ENCODE measurements around the gene CHP1.
"Not testable (repeated sequence)": the region's sequence is repeated elsewhere in the genome, so short reads cannot be mapped to it uniquely, and the experiment has no call there.

Gene CHP1

DNA sequence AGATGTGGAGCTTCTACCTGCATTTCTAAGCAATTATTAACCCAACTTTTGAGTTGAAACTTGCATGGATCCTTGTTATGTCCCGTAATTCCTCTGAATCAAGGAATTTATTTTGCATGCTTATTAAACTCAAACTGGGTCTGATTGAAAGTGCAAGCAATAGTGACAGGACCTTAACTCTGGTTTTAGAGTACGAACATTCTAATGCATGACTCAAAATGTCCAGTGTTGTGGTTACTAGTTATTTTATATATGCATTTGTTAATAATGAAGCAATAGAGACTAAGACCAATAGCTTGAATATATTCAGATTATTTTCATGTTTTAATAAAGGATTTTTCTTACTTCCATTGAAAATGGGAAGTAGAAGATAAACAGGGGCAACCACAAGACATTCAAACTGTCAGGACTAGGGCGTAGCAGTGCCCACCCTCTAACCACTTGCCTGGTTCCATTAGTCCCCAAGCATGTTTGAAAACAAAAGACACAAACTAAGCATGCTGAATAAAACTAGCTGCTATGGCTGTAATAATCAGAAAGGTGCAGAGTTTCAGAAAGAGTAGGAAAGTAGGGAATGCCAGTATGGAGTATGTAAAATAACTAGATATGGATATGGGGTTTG is 73.2 kb downstream of the CHP1 start:
- ChIA-PET CTCF (interaction anchor here (1.3 kb wide), 1 partner anchor 35 kb away, joined by 3 read pairs; no protein-coding TSS in a partner anchor), POLR2A (interaction anchor here (0.6 kb wide), 1 partner anchor 233 kb away, joined by 4 read pairs; no protein-coding TSS in a partner anchor)
- H3K4me3 ChIP-seq (ENCODE audit: low read depth, low read length), result no peak overlapping the region
- DNase-seq (ENCODE audit: low read depth, low spot score), result no peak
- TF ChIP-seq, protein P1, sequence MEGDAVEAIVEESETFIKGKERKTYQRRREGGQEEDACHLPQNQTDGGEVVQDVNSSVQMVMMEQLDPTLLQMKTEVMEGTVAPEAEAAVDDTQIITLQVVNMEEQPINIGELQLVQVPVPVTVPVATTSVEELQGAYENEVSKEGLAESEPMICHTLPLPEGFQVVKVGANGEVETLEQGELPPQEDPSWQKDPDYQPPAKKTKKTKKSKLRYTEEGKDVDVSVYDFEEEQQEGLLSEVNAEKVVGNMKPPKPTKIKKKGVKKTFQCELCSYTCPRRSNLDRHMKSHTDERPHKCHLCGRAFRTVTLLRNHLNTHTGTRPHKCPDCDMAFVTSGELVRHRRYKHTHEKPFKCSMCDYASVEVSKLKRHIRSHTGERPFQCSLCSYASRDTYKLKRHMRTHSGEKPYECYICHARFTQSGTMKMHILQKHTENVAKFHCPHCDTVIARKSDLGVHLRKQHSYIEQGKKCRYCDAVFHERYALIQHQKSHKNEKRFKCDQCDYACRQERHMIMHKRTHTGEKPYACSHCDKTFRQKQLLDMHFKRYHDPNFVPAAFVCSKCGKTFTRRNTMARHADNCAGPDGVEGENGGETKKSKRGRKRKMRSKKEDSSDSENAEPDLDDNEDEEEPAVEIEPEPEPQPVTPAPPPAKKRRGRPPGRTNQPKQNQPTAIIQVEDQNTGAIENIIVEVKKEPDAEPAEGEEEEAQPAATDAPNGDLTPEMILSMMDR (IDR thresholded peaks at IDR 0.05; ENCODE audit: insufficient read depth, low read length, missing control alignments), result no peak

DNA sequence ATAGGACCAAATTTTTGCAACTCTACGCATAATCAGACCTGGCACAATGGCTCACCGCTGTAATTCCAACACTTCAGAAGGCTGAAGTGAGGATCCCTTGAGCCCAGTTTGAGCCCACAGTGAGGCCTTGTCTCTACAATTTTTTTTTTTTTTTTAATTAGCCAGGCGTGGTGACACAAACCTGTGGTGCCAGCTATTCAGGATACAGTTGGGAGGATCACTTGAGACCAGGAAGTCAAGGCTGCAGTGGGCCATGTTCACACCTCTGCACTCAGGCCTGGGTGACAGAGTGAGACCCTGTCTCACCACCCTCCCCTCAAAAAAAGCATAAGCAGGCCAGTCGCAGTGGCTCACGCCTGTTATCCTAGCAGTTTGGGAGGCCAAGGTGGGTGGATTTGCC is 76.6 kb downstream of the CHP1 start:
- ChIA-PET CTCF (interaction anchor here (1.3 to 1.6 kb wide), 2 partner anchors 10 to 23 kb away, joined by 4 read pairs; no protein-coding TSS in a partner anchor), POLR2A (no interaction called here)
- TF ChIP-seq, protein P1 (IDR thresholded peaks at IDR 0.05; ENCODE audit: insufficient read depth, low read length, missing control alignments), result no peak
- no peak for DNase-seq (ENCODE audit: low read depth, low spot score)
- no peak overlapping the region for H3K4me3 ChIP-seq (ENCODE audit: low read depth, low read length)

DNA sequence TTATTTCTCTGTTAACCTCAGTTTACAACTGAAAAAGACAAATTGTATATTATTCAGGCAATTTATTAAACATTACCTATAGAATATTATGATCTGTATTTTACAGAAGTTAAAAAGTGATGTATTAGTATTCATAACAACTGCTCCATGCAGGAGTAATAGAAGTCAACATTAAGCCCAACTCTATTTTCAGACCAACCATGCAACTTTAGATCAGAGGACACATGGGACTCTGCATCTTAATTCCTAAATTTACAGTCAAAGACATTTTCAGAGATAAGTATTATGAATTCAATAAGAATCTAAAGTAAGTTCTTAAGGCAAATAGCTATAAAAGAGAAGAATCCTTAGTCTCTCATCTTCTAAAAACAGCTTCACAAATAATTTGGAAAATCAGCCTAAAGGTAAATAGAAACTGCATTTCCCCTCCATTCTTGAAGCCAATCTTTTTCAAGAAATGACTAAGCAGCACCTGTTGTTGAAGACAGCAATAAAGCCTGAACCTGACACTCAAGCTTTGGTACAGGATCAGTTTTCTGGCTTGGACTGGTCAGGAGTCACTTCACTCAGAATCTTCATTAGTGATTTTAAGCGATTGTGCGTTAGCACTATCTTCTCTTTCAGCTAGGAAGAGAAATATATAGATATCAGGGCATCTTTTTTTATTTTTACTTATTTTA is 78.3 kb downstream of the CHP1 start:
- H3K4me3 ChIP-seq (ENCODE audit: low read depth, low read length), result no peak overlapping the region
- no peak for DNase-seq (ENCODE audit: low read depth, low spot score)
- TF ChIP-seq, protein P1 (IDR thresholded peaks at IDR 0.05; ENCODE audit: insufficient read depth, low read length, missing control alignments), result no peak
- POLR2A ChIA-PET, result no interaction called here
- CTCF ChIA-PET, result no interaction called here

DNA sequence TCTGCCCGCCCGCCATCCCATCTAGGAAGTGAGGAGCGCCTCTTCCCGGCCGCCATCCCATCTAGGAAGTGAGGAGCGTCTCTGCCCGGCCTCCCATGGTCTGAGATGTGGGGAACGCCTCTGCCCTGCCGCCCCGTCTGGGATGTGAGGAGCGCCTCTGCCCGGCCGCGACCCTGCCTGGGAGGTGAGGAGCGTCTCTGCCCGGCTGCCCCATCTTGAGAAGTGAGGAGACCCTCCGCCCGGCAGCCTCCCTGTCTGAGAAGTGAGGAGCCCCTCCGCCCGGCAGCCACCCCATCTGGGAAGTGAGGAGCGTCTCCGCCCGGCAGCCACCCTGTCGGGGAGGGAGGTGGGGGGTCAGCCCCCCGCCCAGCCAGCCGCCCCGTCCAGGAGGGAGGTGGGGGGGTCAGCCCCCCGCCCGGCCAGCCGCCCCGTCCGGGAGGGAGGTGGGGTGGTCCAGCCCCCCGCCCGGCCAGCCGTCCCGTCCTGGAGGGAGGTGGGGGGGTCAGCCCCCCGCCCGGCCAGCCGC is 89.8 kb downstream of the CHP1 start:
- DNase-seq (ENCODE audit: low read depth, low spot score); H3K4me3 ChIP-seq (ENCODE audit: low read depth, low read length); POLR2A ChIA-PET: not testable (repeated sequence)
- CTCF ChIA-PET, result interaction anchor here (1.7 kb wide), 1 partner anchor 10 kb away, joined by 5 read pairs; no protein-coding TSS in a partner anchor

DNA sequence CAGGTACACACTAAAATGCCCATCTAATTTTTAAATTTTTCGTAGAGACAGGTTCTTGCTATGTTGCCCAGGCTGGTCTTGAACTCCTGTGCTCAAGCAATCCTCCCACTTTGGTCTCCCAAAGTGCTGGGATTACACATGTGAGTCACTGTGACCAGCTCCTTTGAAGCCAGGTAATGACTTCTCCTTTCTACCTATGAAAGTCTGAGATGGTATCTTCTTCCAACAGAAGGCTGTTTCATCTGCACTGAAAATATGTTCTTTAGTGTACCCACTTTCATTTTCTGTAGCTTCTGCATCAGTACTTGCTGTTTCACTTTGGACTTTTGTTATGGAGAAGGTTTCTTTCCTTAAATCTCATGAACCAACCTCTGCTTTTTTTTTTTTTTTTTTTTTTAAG is 92.5 kb downstream of the CHP1 start:
- no peak for DNase-seq (ENCODE audit: low read depth, low spot score)
- ChIA-PET POLR2A (no interaction called here), CTCF (interaction anchor here (0.9 to 2.7 kb wide), 2 partner anchors 9 to 10 kb away, joined by 3 to 10 read pairs; partner anchors contain the start of genes NUSAP1 and OIP5)
- TF ChIP-seq, protein P1 (IDR thresholded peaks at IDR 0.05; ENCODE audit: insufficient read depth, low read length, missing control alignments), result no peak
- H3K4me3 ChIP-seq (ENCODE audit: low read depth, low read length), result no peak overlapping the region

DNA sequence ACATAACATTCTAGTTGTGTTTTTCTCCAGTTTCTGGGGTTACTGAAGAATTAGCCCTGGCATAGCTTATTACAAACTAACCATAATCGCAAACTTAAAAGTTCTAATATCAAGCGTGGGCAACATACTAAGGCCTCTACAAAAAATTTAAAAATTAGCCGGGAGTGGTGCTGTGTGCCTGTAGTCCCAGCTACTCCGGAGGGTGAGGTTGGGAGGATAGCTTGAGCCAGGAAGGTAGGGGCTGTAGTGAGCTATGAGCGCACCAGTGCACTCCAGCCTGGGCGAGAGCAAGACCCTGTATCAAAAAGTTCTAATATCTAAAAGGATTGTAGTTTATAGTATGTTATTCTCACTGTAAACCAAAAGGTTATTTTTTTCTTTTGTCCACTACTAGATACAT is 100.2 kb downstream of the CHP1 start:
- H3K4me3 ChIP-seq (ENCODE audit: low read depth, low read length), result no peak overlapping the region
- ChIA-PET POLR2A (no interaction called here), CTCF (interaction anchor here (0.7 to 1.5 kb wide), 8 partner anchors 9 to 428 kb away, joined by 3 to 5 read pairs (median 4); no protein-coding TSS in a partner anchor)
- TF ChIP-seq, protein P1 (IDR thresholded peaks at IDR 0.05; ENCODE audit: insufficient read depth, low read length, missing control alignments), result no peak
- no peak for DNase-seq (ENCODE audit: low read depth, low spot score)
